GM12878 (cell line): ENCODE measurements around the gene GTPBP4. TPM values are rescaled to one million over a fixed set of nuclear protein-coding genes. Genes with fewer than 3 reads are reported as not detected.

Experiments
- ATAC-seq: fragments of 200-7000 bp; cut with Tn5 transposase; 3 replicates; pipeline ENCODE4 v1.9.1; 2020; ENCODE audit warnings: mild to moderate bottlenecking, moderate library complexity
- BruUV-seq: library from RNA; stranded (reverse); fragments of 400-500 nt; replicated peaks from 2 replicates; lab custom pipeline; 2021; lab: Mats Ljungman, UMichigan
- CTCF ChIA-PET: fragments of 300-600 bp; sonication (Branson Sonifier 250); formaldehyde crosslinking; extraction: SDS; loops from one replicate; lab custom pipeline; 2021; ENCODE audit warnings: inconsistent platforms; lab: Yijun Ruan, JAX
- POLR2A ChIA-PET: fragments of 350-600 bp; formaldehyde crosslinking; extraction: SDS; loops from one replicate; lab custom pipeline; 2021; ENCODE audit warnings: inconsistent platforms; lab: Charles Lee
- RAD21 ChIA-PET: fragments of 300-600 bp; sonication (Branson Sonifier 250); formaldehyde crosslinking; loops from one replicate; lab custom pipeline; 2023; ENCODE audit warnings: antibody characterized with exemption; ENCODE audit not compliant: unreplicated experiment; lab: Charles Lee
- SMC1A ChIA-PET: fragments of 300-600 bp; sonication (Branson Sonifier 250); formaldehyde crosslinking; loops from one replicate; lab custom pipeline; 2023; ENCODE audit not compliant: unreplicated experiment, uncharacterized antibody; lab: Charles Lee
- DNase-seq: peaks from one replicate; pipeline ENCODE4 v3.0.0-alpha.2; 2011; ENCODE audit warnings: low read depth, low spot score
- FAIRE-seq: peaks from 3 replicates; lab custom pipeline; 2011; peaks lifted over from hg19 to GRCh38; lab: Jason Lieb, UNC
- H2AFZ ChIP-seq: 2 replicates; pipeline ENCODE4 v1.6.0; 2011; ENCODE audit warnings: low read depth, low read length, control low read depth; ENCODE audit not compliant: control insufficient read depth
- H3K27ac ChIP-seq: 2 replicates; pipeline ENCODE4 v1.5.1; 2011; ENCODE audit warnings: control low read depth; ENCODE audit not compliant: control insufficient read depth, insufficient read depth
- H3K27me3 ChIP-seq, 2 experiments: replicated peaks in 1 of 2; 2 replicates each; pipeline versions ENCODE4 v1.6.0 to v1.6.1; 2011; ENCODE audit warnings: low read length in 1 of 2; ENCODE audit not compliant: control insufficient read depth in 2 of 2, insufficient read depth in 2 of 2
- H3K36me3 ChIP-seq, 2 experiments: 2 replicates each; pipeline ENCODE4 v1.5.1; 2011; ENCODE audit warnings: low read length in 1 of 2; ENCODE audit not compliant: control insufficient read depth in 2 of 2, insufficient read depth in 2 of 2
- H3K4me1 ChIP-seq: 2 replicates; pipeline ENCODE4 v1.6.1; 2011; ENCODE audit warnings: mild to moderate bottlenecking, low read length, moderate library complexity, mixed read lengths; ENCODE audit not compliant: control insufficient read depth, insufficient read depth
- H3K4me2 ChIP-seq: 2 replicates; pipeline ENCODE4 v1.6.0; 2011; ENCODE audit warnings: control low read depth; ENCODE audit not compliant: control insufficient read depth, insufficient read depth
- H3K4me3 ChIP-seq: fragments of 200-600 bp; sonication (generic); 2 replicates; pipeline ENCODE4 v1.5.1; 2016
- H3K79me2 ChIP-seq: 2 replicates; pipeline ENCODE4 v1.6.0; 2011; ENCODE audit warnings: low read length; ENCODE audit not compliant: control insufficient read depth, insufficient read depth
- H3K9ac ChIP-seq: 2 replicates; pipeline ENCODE4 v1.8.0; 2011; ENCODE audit warnings: low read length, control low read depth, mixed read lengths; ENCODE audit not compliant: control insufficient read depth, insufficient read depth
- H3K9me3 ChIP-seq: replicated peaks from 3 replicates; pipeline ENCODE4 v1.5.1; 2011; ENCODE audit warnings: mild to moderate bottlenecking, low read length; ENCODE audit not compliant: control insufficient read depth, insufficient read depth
- H4K20me1 ChIP-seq: 2 replicates; pipeline ENCODE4 v1.6.0; 2011; ENCODE audit not compliant: control insufficient read depth, insufficient read depth
- ATF7 ChIP-seq: fragments of 450-650 bp; IDR thresholded peaks from 2 replicates; pipeline ENCODE4 v1.6.1; 2016; ENCODE audit warnings: low read depth, mild to moderate bottlenecking
- BHLHE40 ChIP-seq, 2 experiments: fragments of 450-650 bp in 1 of 2; IDR thresholded peaks; 2 replicates each; pipeline ENCODE4 v1.6.1; 2011 to 2017; ENCODE audit warnings: low read depth in 2 of 2, borderline replicate concordance in 1 of 2, improper control_type of control experiment in 1 of 2, low read length in 1 of 2, mild to moderate bottlenecking in 1 of 2
- CEBPZ ChIP-seq: fragments of 150-350 bp; IDR thresholded peaks from 2 replicates; pipeline ENCODE4 v1.6.1; 2016; ENCODE audit warnings: low read depth, low read length
- CHD4 ChIP-seq: fragments of 200-600 bp; sonication (generic); IDR thresholded peaks from 2 replicates; pipeline ENCODE4 v1.6.1; 2016; ENCODE audit warnings: mild to moderate bottlenecking
- FOXM1 ChIP-seq: IDR thresholded peaks from 2 replicates; pipeline ENCODE4 v1.6.1; 2012; ENCODE audit warnings: low read depth, mild to moderate bottlenecking, inconsistent platforms, low read length, moderate library complexity
- JUNB ChIP-seq: IDR thresholded peaks from 2 replicates; pipeline ENCODE4 v1.6.1; 2016; ENCODE audit warnings: antibody characterized with exemption, mild to moderate bottlenecking
- KLF5 ChIP-seq: fragments of 450-650 bp; IDR thresholded peaks from 2 replicates; pipeline ENCODE4 v1.6.1; 2014; ENCODE audit warnings: mild to moderate bottlenecking; ENCODE audit not compliant: partially characterized antibody
- MAX ChIP-seq: IDR thresholded peaks from 2 replicates; pipeline ENCODE4 v1.6.1; 2012; ENCODE audit warnings: low read depth, low read length, improper control_type of control experiment
- MTA2 ChIP-seq: fragments of 450-650 bp; IDR thresholded peaks from 2 replicates; pipeline ENCODE4 v1.6.1; 2016; ENCODE audit warnings: low read depth, mild to moderate bottlenecking, moderate library complexity
- MYC ChIP-seq: IDR thresholded peaks from 2 replicates; pipeline ENCODE4 v1.6.1; 2011; ENCODE audit warnings: mild to moderate bottlenecking, low read length, moderate library complexity, inconsistent platforms; ENCODE audit not compliant: insufficient read depth, insufficient replicate concordance, insufficient read length, severe bottlenecking
- NKRF ChIP-seq: fragments of 450-650 bp; conservative IDR thresholded peaks from 2 replicates; pipeline ENCODE4 v1.6.1; 2017; ENCODE audit warnings: mild to moderate bottlenecking, moderate library complexity
- PAX5 ChIP-seq: IDR thresholded peaks from 2 replicates; pipeline ENCODE4 v1.6.1; 2011; ENCODE audit warnings: low read depth, low read length, borderline replicate concordance
- SMC3 ChIP-seq: IDR thresholded peaks from 2 replicates; pipeline ENCODE4 v1.6.1; 2011; ENCODE audit warnings: low read length, improper control_type of control experiment, borderline replicate concordance
- SUPT20H ChIP-seq: IDR thresholded peaks from 2 replicates; pipeline ENCODE4 v1.6.1; 2011; ENCODE audit warnings: low read depth, mild to moderate bottlenecking, low read length, moderate library complexity, borderline replicate concordance; ENCODE audit not compliant: control insufficient read depth
- TBL1XR1 ChIP-seq: IDR thresholded peaks from 2 replicates; pipeline ENCODE4 v1.6.1; 2012; ENCODE audit warnings: low read depth, low read length, improper control_type of control experiment
- WGBS: methylation state at CpG from one replicate; pipeline ENCODE4 v1.1.6; 2016; ENCODE audit warnings: low lambda C conversion rate; ENCODE audit not compliant: insufficient replicate concordance, insufficient coverage; ENCODE audit errors: missing lambda C conversion rate; 5-methylcytosine and 5-hydroxymethylcytosine counted together
- in situ Hi-C: fragments of 300-500 bp; cut with MboI; formaldehyde crosslinking; loops from 9 replicates; pipeline ENCODE4 v1.14.3; 2018; ENCODE audit warnings: mixed read lengths
- intact Hi-C: fragments of 100-400 bp; cut with micrococcal nuclease; formaldehyde crosslinking; loops from one replicate; pipeline ENCODE4 v1.14.2; 2022; ENCODE audit not compliant: unreplicated experiment
- polyA plus RNA-seq, 11 experiments: library from polyadenylated mRNA; depleted of rRNA in 4 of 11; unstranded in 6 of 11; stranded (reverse) in 5 of 11; fragments of >200 nt; fragmentation: Nextera tagmentation in 4 of 11; fragmentation: Illumina TruSeq in 1 of 11; extraction: Ambion mirVana in 4 of 11; extraction: Trizol in 1 of 11; gene quantifications; 1 replicate in 1 of 11; 2 replicates in 10 of 11; pipeline versions ENCODE4 v1.2.1 to v1.2.3, GENCODE V29; 2011 to 2016; ENCODE audit warnings: inconsistent platforms in 2 of 11, missing spikeins in 2 of 11, low read depth in 1 of 11
- total RNA-seq, 4 experiments: library from RNA; depleted of rRNA in 3 of 4; stranded (reverse); fragments of >200 nt in 3 of 4; fragmentation: Illumina TruSeq in 1 of 4; extraction: Trizol in 1 of 4; gene quantifications; 2 replicates each; pipeline versions ENCODE4 v1.2.1 to v1.2.3, GENCODE V29; 2013 to 2021

GTPBP4 gene
- total and polyA plus RNA-seq, 10 of the 15 experiments (the other 5 are each of a cell fraction or from before 2014, with no cell fraction given): 58.5 to 118 (median 71.4) TPM

- TF ChIP-seq SMC3 (no peak), FOXM1 (no peak), BHLHE40 (IDR thresholded peaks at IDR 0.05; ENCODE audit: borderline replicate concordance in 1 of 2, low read depth in 2 of 2, low read length in 1 of 2) (0 out of 4 replicates have a peak, but pooled peaks of 1 of the 2 experiments have one; percentile 32)
These were observed 15.5 kb upstream of the GTPBP4 start (continued) for GRCh38 chr10:972763-973162.

- ATAC-seq (peak; percentile 77), FAIRE-seq (no peak), DNase-seq (peak; percentile 70)
- Histone ChIP-seq H3K36me3 (no peaks in the 10 kb centered on the region), H2AFZ (peak overlapping the region; percentile 21; the same call in 1 of the 2 replicates), H3K9ac (no peak overlapping the region; the same call in 1 of the 2 replicates), H3K27me3 (no peaks in the 10 kb centered on the region), H3K4me1 (peaks cover 19% of the 10 kb centered on the region), H3K4me2 (0 out of 2 replicates have a peak overlapping the region, but pooled peaks have one; percentile 15), H3K4me3 (no peak overlapping the region), H3K27ac (peak overlapping the region; percentile 41), H3K9me3 (peaks cover 7% of the 10 kb centered on the region; the same call in 2 of the 3 replicates), H3K79me2 (no peaks in the 10 kb centered on the region), H4K20me1 (no peaks in the 10 kb centered on the region)
- SMC1A ChIA-PET: interaction anchor here (0.6 to 2.5 kb wide), 8 partner anchors 12 to 89 kb away, joined by 3 to 25 read pairs (median 4); partner anchors contain the start of genes GTPBP4 and IDI1
- BruUV-seq: no TSS peak
- CTCF ChIA-PET: interaction anchor here (1.1 to 2.0 kb wide), 3 partner anchors 14 to 62 kb away, joined by 3 to 6 read pairs (median 3); partner anchors contain the start of genes GTPBP4 and LARP4B
- POLR2A ChIA-PET: interaction anchor here (0.8 to 3.6 kb wide), 8 partner anchors 13 to 76 kb away, joined by 3 to 23 read pairs (median 5); partner anchors contain the start of genes GTPBP4 and LARP4B
- 51% methylated on average over 20 of the region's 20 CpGs for WGBS
- intact Hi-C loops (loop anchor here (1.0 to 2.0 kb wide), 2 partner anchors 14 to 65 kb away; partner anchors contain the start of gene GTPBP4), in situ Hi-C loops (no loop called here)
- RAD21 ChIA-PET: interaction anchor here (0.8 to 2.2 kb wide), 8 partner anchors 9 to 70 kb away, joined by 3 to 8 read pairs (median 4); no protein-coding TSS in a partner anchor
- TF ChIP-seq PAX5 (0 out of 2 replicates have a peak, but pooled peaks have one; percentile 26), CHD4 (no peak), ATF7 (no peak), KLF5 (no peak), MTA2 (peak; percentile 17; the same call in 1 of the 2 replicates), NKRF (no peak), TBL1XR1 (no peak), MAX (no peak), SUPT20H (no peak), MYC (no peak), CEBPZ (no peak), JUNB (no peak)
These were observed 14.0 kb upstream of the GTPBP4 start for GRCh38 chr10:974038-974784.
